ENCODE measurements around the gene TNNT3.
"Not testable (repeated sequence)": the region's sequence is repeated elsewhere in the genome, so short reads cannot be mapped to it uniquely, and the experiment has no call there.

Gene TNNT3

DNA sequence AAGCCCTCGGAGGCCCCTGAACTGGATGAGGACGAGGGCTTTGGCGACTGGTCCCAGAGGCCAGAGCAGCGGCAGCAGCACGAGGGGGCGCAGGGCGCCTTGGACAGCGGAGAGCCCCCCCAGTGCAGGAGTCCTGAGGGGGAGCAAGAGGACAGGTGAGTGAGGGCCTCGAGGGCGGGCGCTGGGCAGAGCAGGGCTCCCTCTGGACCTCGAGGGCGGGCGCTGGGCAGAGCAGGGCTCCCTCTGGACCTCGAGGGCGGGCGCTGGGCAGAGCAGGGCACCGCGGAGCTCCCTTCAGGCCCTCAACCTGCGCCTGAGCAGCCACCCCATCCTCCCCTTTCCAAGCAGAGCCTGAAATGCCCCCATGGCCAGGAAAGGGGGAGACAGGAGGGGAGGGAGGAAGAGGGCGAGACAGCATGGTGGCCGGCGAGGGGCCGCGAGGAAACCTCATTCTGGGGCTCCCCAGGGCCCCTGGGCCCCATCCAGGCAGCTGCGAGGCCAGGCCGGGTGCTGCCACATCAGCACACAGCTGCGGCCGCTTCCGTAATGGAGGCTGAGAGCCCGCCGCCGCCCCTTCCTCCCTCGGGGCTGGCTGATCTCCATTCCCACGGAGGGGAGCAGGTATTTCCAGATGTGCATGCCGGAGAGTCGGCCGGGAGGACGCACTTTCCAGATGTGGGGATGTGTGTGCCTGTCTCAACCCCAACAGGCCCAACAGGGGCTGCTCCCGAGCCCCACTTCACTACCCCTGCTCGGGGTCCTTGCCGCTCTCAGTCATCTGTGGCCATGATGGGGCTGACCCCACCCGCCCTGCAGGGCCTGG, 37.9 kb upstream of the TNNT3 start:
- no peak for DNase-seq

- peak; percentile 66 to 71 for DNase-seq
These were observed 37.0 kb upstream of the TNNT3 start for GRCh38 chr11:1882265-1883238.

GRCh38 chr11:1883346-1884302, 35.9 kb upstream of the TNNT3 start:
- no peak for DNase-seq

DNA sequence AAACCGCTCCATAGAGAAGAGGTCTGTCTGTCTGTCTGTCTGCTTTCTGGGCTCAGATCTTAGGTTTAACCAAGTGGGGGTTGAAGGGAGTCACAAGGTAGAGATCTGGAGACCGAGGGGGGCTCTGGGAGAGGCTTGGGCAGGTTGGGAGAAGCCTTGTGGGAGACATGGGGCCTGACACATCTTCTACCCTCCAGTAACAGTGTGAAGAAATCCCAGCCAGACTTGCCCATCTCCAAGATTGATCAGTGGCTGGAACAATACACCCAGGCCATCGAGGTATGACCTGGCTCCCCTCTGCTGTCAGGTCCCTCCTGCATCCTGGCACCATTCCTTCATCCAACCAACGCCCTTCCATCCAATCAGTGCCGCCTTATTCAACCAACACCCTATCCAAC, 35.2 kb upstream of the TNNT3 start:
- DNase-seq: no peak

DNA sequence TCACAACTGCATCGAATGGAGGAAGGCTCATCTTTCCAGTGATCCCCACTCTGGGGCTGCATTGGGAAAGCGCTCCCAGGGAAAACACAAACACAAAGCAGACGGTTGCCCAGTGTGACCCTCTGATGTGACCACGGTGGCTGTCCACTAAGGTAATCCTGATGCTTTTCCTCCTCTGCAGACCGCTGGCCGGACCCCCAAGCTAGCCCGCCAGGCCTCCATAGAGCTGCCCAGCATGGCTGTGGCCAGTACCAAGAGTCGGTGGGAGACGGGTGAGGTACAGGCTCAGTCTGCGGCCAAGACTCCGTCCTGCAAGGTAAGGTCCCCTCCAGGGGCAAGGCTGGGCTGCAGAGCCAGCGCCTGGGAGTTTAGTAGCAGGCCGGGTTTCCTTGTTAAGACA, 33.0 kb upstream of the TNNT3 start:
- DNase-seq: not testable (repeated sequence)

DNA sequence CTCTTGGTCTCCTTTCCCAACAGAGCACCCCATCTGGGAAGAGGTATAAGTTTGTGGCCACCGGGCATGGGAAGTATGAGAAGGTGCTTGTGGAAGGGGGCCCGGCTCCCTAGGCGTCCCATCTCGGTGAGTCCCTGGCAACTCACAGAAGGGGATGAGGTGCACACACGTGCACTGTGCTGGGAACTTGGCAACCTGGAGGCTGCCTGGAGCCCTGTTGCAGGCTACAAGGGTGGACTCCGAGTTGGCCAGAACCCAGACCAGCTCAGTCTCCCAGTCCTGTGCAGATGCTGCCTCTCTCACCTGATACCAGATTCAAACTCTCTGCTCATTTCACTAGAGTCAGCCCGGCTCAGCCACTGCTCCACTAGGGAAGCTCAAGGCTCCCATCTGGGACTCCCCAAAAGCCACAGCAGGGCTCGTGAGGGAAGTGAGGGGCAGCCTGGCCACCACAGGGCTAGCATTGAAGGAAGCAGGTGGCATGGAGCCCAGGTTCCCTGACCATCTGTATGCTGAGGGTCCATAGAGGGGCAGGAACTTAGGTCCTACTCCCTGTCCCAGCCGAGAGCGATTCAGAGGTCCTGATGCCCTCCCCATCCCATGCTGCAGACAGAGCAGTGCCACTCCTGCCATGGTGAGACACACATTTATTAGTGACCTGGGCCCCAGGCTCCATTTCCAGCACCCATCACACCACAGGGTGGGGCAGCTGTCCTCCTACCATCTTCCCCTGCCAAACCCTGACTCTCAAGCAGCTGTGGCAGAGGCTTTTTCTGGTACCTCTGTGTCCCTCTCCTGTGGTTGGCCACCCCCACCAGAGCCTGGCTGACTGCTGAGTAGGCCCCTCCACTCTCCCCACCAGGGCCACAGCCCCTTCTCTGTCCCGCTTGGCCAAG, 31.8 kb upstream of the TNNT3 start:
- no peak for DNase-seq

DNA sequence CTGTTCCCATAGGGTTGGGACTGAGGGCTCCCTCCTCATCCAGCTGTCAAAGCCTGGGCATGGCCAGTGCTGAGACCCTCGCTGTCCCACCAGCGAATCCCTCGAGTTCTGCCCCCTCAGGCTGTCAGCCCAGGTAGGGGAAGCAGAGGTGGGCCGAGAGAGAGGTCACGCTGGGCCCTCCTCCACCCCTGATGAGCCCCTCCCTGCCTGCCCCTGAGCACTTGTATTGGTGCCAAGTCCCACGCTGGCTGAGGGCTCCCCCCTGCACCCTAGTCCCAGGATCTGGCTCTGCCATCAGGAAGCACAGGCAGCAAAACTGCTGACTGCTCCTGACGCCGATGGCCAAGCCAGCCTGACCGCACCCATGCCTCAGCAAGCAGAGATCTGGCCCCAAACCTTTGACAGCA, 31.2 kb upstream of the TNNT3 start:
- DNase-seq: no peak

DNA sequence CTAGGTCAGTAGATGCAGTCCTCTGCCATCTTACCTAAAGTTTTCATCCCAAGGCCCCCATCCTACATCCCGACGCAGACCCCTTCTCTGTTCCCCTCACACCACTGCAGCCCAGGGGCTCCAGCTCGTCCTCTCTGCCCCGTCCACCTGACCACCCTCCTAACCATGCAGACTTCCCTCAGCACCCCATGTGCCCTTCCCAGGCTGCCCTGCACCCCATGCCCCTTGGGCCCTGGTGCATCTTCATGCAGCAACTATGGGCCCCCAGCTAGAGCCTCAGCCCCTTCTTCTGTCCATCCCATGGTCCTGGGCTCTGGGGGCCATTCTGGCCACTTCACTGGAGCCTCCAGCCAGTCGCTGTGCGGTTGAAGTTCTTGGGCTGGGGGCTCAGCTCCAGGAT, 30.7 kb upstream of the TNNT3 start:
- DNase-seq: no peak

GRCh38 chr11:1889224-1889930, 30.1 kb upstream of the TNNT3 start:
- DNase-seq: peak; percentile 56 to 63

- DNase-seq: no peak
These were observed 29.3 kb upstream of the TNNT3 start for GRCh38 chr11:1889941-1890855.

GRCh38 chr11:1890856-1891830, 28.4 kb upstream of the TNNT3 start:
- no peak for DNase-seq

GRCh38 chr11:1891831-1892115, 27.7 kb upstream of the TNNT3 start, which contains the start of gene PRR33:
Gene PRR33 (minus strand): TSS chr11:1891895. CDS start chr11:1890584, 1,311 bp downstream.
- DNase-seq: no peak

GRCh38 chr11:1892116-1892515, 27.4 kb upstream of the TNNT3 start:
- DNase-seq: no peak

DNA sequence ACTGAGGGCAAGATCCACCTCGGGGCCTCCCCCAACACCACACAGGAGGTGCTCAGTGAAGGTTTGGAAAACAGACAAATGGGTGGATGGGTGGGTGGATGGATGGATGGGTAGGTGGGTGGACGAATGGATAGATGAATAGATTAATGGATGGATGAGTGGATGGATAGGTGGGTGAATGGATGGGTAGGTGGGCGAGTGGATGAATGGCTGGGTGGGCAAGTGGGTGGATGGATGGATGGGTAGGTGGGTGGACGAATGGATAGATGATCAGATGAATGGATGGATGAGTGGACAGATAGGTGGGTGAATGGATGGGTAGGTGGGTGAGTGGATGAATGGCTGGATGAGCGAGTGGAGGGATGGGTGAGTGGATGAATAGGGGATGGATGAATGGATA, 26.9 kb upstream of the TNNT3 start:
- DNase-seq: no peak

GRCh38 chr11:1893581-1894359, 25.7 kb upstream of the TNNT3 start:
- DNase-seq: no peak

- DNase-seq: no peak
These were observed 24.7 kb upstream of the TNNT3 start for GRCh38 chr11:1894759-1895158.

DNA sequence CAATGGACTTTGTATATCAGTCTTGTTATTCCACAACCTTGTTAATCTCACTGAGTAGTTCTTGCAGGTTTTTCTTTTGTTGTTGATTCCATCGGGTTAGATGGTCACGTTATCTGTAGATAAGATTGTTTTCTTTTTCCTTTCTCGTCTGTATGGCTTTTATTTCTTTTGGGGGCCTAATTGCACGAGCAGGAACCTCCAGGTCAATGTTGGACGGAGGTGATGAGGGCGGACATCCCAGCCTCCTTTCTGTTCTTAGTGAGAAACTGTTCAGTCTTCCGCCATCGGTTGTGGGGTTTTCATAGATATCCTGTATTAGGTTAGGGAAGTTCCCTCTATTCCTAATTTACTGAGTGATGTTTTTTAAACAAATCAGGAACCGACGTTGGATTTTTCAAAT, 23.0 kb upstream of the TNNT3 start:
- no peak for DNase-seq

DNA sequence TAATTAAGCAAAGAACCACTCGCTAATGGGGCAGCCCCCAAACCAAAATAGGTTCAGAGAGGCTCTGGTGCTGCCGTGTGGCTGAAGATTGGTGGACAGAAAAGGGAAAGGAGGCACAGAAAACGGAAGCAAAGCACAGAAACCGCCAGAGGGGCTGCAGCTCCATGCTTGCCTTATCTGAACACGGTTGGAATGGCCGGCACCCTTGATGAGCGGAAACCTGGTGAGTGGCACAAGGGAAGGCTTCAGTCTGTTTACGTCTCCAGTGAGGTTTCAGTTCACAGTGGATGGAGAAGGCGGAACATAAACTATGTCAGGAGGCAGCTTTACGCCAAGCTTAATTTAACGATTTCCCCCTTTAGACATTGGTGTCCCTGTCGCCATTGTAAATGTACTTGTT, 22.6 kb upstream of the TNNT3 start:
- DNase-seq: no peak
